HG03095 (cell line): Measurements from ENCODE around the gene FANCC.

Experiments
- ATAC-seq: cut with Tn5 transposase; IDR thresholded peaks from one replicate; pipeline ENCODE4 v1.9.1; 2021; ENCODE audit warnings: moderate library complexity; ENCODE audit not compliant: unreplicated experiment

The FANCC gene, protein sequence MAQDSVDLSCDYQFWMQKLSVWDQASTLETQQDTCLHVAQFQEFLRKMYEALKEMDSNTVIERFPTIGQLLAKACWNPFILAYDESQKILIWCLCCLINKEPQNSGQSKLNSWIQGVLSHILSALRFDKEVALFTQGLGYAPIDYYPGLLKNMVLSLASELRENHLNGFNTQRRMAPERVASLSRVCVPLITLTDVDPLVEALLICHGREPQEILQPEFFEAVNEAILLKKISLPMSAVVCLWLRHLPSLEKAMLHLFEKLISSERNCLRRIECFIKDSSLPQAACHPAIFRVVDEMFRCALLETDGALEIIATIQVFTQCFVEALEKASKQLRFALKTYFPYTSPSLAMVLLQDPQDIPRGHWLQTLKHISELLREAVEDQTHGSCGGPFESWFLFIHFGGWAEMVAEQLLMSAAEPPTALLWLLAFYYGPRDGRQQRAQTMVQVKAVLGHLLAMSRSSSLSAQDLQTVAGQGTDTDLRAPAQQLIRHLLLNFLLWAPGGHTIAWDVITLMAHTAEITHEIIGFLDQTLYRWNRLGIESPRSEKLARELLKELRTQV

DNA sequence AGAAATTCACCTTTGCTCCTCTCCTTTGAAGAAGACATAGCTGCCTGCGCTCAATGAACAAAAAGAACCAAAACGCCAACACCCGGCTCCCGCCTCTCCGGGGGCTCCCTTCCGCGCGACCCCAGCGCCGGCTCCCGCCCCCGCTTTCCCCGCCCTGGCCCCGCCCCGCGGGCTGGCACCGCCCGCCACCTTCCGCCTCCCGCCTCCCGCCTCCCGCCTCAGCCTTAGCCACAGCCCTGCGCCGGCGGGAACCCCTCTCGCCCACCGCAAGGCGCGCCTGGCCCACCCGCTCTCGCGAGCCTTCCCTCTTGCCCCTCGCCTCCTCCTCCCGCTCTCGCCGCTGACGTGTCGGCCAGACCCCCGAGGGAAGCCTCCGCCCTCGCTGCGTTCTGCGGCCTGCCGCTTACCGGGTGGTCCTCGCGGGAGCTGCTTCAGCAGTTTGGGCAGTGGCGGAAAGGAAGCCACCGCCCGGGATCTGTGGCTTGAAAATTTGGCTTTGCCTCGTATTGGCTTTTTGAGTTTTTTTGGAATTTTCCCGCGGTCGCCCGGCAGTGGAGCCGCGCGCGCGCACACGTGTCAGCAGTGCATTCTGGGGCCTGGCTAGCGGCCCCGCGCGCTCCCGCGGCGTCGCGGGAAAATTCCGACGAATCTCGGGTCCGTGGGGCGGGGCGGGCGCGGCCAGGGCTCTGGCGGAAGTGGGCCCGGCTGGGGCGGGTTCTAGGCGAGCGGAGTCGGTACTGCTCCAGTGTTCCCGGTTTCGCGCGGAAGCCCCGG, at the start of gene FANCC:
Gene FANCC (minus strand): TSS at position 591 of the 774 bp plus-strand sequence. CDS start 68,418 bp downstream, outside the sequence.
- ATAC-seq = peak; percentile 72

DNA sequence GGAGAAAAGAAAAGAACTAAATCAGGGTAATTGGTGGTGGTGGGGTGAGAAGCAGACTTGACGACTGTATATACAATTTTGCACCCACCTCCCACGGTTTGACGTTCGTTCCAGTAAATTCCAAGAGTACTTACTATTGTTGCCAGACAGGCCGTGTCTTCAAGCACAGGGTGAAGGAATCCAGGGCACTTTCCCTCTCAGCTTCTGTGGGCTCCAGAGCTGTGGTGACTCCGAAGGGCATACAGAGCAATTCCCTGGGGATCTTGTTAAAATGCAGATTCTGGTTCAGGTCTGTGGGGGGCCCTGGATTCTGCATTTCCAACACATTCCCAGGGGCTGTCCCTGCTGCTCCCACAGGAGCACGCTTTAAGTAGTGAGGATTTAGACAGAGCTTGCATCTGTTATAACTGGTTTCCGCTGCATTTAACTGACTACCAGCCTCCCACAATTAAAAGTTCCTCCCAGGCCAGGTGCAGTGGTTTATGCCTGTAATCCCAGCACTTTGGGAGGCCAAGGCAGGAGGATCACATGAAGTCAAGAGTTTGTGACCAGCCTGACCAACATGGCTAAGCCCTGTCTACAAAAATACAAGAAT, 49.3 kb upstream of the FANCC start:
- ATAC-seq = no peak

DNA sequence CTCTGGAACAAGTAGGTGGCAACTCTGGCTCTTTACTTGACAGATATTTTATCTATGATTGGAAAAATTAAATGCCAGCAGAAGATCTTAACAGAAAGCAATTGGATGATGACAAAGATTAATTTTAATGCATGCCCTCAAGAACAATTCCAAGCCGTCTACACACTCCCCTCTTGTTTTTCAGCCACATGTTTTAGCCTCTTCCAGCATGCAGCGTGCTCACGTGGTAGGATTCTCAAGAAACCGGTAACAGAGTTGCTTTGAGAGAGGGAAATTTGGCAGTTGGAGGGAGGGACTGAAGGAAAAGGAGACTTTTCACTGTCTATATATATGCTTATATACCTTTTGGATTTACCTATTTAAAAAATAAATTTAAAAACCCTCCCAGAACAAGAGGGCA, 48.3 kb upstream of the FANCC start:
- no peak for ATAC-seq

DNA sequence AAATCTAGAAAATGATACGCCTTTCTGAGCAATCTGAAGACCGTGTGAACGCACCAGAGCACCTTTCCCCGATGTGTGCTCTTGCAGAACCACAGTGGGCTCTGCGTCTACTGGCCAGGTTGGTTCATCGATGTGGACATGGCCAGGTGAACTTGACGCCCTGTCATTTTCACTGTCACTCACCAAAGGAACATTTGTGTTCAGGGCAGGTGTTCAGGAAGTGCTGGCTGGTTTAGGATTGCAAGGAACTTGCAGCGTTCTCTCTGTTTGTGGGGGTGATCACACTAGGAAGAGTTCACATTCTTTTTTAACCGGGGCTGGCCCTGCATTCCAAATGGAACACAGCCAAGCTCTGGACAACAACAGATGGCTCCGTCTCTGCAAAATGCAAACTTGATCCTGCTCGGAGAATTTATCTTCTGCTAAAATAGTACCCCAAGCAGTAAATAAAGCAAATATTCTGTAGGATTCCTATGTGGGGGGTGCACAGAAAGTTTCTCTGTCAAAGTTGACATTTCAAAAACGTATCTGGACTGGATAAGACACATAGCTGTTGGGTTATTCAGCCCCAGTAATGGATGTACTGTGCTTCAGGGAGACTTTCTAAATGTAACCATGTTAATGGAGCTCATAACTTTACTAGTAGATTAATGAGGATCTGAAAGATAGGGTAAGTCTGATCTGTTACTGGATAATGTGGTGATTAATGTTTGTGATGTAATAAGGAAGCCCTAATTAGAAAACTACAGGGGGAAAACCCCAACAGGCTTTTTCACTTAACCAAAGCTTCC, 45.7 kb upstream of the FANCC start:
- no peak for ATAC-seq

DNA sequence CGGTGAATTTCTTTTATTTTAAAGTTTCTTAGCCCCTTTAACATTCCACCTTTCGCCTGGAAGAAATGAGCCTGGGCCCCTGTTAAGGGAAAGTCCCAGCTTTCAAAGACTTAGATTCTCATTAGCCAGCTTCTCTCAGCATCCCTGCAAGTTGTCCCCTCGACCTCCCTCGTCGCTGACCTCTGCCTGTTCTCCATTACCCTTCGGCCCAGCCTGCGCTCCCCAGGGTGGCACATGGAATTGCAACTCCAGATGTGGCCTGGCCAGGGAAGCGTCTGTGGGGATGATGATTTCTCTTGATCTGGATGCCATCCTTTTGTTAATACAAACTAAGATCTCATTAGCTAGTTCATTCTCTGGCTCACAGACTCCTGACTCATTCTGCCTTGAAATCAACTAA, 43.4 kb upstream of the FANCC start:
- no peak for ATAC-seq

DNA sequence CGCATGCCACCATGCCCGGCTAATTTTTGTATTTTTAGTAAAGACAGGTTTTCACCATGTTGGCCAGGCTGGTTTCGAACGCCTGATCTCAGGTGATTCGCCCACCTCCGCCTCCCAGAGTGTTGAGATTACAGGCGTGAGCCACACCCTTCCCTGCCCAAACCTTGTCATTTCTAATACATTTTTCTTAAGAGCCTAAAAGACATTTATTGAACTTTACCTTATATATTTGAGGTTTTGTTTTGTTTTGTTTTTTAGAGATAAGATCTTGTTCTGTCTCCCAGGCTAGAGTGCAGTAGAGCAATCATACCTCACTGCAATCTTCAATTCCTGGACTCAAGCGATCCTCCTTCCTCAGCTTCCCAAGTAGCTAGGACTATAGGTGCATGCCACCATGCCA, 39.8 kb upstream of the FANCC start:
- no peak for ATAC-seq

DNA sequence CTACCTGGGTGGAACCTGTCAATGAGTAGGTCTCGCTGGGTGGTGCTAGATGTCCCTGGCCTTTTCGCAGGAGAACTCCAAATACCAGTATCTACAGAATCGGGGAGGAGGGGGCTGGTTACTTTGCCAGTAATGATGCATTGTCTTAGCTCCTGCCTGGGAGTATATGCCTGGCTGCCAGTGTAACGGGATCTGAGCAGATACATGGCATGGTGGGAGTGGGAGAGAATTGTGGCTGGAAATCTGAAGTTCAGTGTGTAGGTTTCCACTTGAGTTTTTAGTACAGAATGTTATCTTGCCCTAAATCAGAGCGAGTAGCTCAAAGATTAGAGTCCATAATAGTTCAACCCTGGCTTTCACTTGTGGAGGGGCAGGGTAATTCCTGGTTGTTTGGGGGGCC, 38.0 kb upstream of the FANCC start:
- no peak for ATAC-seq

DNA sequence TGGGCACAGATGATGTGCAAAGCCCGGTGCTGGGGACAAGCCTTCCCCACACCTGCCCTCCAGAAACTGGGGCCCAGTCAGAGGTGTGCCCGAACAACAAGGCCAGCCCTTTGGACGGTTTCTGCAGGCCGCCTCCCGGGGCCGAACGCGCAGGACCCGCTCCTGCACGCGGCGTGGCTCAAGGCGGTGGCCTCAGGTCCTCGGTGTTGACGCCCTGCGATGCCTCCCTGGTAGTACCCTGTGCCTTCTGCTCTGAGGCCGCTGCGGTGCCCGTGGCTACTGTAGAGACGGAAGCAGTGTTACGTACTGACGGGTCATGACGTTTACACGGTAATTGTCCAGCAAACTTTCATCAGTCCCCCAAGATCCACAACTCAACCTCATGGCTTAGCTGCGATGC, 33.5 kb upstream of the FANCC start:
- ATAC-seq = no peak

DNA sequence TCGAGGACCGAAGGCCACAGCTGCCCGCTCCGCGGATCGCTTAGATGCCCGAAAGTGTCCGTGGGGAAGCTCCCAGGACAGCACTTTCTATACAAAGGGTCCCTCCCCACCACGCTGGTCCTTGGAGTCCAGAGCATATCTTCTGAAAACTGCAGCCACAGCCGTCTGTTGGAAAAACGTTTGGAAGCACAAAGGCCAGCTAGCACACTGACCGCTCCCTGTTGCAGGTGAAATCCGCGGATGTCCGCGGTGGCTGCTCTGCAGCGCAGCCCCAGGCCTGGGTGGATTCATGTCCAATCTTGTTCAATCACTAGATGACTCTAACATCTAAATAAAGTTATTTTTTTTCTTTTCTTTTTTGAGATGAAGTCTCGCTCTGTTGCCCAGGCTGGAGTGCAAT, 32.8 kb upstream of the FANCC start:
- ATAC-seq = no peak

DNA sequence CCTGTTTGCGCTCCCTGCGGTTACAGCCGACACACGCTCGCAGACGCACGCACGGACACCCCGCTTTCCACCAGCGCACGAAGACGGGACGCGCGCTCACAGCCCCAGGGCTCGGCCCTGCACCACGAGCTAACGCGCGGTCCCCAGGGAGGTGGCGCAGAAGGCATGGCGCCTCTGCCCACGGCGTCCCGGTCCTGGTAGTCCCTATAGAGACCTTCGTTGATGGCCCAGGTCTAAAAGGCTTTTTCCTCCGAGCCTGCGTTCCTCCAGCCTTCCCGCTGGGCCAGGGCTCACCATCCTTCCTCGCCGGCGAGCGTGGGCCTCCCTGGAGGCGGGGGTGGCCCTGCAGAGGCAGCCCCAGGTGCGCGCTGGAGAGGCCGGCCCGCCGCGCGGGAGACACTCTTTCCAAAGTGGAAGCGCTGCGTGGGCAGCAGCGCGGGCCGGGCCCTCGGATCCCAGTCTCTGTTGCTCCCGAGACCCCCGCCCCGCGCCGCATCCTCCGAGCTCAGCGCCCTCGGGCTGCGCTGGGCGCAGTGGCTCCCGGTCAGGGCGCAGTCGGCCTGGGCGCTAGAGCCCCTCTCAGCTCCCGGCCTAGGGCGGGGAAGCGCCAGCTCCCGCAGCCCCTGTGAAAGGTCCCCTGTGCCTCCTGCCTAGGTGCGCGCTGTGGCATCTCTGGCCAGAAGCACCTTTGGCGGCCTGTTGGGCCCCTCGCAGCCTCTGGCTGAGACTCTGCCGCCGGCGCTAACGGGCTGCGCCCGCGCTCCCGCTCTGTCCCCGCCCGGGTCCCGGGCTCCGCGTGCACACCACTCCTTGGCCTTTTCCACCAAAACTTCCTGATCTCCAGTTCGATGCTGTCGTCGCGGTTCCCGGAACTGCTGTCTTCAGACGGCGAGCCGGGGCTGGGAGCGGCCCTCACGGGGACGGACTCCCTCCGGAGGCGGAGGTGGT, 31.9 kb upstream of the FANCC start:
- no peak for ATAC-seq

DNA sequence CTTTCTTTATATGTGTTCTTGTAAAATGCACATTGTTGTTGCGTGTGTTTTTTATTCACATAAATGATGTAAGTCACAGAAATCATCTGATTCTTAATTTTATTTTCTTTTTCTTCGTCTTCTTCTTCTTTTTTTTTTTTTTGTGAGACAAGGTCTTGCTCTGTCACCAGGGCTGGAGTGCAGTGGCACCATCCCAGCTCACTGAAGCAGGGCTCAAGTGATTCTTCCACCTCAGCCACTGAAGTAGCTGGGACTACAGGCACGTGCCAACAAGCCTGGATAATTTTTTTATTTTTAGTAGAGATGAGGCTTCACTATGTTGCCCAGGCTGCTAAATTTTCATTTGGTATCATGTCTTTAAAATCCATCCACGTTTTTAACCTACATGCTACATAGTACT, 28.5 kb upstream of the FANCC start:
- no peak for ATAC-seq

DNA sequence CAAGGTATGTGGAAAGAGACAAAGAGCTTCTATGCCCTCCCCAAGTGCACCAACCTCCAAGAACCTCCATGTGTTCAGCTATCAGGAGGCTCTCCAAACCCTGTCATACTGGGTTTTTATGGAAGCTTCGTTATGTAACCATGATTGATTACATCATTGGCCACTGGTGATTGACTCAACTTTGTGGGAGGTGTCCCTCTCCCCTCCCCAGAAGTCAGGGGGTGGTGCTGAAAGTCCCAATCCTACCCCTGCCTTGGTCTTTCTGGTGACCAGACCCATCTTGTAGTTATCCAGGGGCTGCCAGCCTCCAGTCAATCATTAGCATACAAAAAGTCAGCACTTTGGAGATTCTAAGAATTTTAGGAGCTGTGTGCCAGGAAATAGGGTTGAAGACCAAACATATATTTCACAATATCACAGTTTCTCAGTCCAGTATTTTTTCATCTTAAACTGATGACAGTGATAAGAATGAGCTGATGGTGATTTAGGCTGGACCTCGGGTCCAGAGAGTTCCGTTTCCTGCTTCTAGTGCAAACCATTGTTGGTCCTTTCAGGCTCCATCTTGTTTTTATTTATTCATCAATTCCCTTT, 27.3 kb upstream of the FANCC start:
- ATAC-seq = no peak

DNA sequence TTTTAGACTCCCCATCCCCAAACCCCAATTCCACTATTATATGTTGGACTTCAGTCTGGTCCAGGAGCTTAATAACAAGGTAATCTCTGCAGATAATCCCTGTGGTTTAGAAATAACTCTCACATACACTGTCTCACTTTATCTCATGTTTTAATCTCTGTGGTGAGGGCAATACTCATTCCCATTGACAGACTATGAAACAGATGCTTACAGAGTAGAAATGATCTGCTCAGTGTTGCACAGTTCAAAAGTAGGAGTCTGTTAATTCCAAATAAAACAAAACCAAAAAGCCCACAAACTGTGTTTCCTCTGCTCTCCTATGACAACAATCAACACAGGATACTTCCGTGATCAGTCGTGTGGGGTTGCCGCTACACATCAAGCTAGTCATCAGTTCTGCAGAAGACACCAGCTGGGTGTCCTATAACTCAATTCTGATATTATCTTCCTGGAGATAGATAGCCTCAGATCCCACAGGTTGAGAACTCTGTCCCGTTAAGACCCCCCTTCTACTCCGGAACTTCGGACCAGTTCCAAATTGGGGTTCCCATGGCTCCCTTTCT, 26.3 kb upstream of the FANCC start:
- ATAC-seq = no peak

DNA sequence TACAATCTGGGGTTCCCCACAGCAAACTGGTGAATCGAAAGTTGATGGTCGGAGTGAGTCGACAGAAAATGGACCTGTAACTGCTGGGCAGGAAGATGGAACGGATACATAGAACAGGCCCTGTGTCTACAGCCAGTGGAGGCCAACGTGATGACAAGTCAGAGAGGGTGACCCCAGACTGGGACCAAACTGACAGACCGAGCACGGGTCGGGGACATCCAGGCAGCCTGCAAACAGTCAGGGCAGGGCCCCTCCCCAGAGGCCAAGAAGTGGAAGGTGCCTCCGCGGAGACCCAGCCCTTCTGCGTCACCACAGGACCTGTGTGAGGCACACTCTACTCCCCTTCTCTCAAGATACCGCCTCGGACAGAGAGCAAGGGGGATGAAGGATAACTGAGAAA, 25.1 kb upstream of the FANCC start:
- ATAC-seq = no peak

DNA sequence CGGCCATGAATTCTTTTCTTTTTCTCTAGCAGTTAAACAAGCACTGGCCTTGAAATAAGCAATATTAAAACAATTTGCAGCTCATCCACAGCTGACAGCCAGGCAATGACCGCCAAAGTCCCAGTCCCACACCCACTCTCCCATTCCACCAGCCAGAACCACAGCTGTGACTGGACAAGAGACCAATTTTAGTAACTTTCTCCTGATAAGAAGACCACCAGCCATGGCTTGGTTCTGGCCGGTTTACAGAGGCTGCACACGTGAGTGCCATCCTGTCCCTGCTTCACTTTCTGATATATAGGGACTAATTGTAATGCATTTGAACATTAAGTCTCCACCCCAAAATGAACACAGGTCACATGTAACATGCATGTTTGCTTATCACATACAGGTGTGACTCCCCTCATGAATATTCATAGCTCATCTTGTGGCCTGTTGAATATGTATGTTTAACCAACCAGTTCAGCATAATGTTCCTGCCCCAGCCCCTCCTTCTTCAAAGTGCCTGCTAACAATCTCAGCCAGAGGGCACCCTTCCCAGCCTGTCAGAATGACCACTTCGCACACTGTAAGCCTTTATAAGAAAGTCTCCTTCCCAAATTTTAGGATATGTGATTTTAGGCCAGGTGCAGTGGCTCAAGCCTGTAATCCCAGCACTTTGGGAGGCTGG, 23.9 kb upstream of the FANCC start:
- ATAC-seq = no peak

DNA sequence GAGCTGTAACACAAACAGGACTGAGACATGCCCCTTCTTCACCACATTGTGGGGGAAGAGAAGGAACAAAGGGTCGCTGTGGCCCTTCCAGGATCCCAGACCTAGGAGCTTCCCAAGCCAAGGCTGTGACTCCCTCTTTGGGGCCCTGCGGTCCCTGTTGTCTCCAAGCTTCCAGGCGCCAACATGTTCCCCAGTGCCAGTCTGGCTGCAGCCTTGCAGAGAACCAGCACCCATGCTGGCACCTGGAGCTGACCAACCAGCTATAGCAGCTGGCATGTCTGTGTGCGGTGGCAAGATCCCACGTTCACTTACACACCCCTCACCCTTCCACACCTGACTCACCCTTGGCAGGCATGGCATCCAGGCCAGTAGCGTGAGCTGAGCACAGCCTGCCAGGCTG, 20.7 kb upstream of the FANCC start:
- no peak for ATAC-seq

DNA sequence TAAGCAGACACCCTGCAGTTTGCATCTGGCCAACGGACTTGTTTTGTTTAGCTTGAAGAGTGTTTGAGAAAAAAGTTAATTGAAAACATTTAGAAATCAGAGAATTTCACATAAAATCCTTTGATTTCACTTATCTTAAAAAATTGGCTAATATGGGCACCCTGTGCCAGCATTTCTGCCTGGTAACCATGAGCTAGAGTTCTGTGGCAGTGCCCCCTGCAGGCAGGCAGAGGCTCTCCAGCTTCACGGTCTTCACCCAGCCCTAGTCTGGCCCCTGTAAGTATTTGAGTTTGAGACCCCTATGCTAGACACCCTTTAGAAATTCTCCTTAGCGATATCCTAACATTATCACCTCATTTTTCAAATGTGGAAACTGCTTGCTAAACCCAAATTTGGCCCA, 18.8 kb upstream of the FANCC start:
- no peak for ATAC-seq

DNA sequence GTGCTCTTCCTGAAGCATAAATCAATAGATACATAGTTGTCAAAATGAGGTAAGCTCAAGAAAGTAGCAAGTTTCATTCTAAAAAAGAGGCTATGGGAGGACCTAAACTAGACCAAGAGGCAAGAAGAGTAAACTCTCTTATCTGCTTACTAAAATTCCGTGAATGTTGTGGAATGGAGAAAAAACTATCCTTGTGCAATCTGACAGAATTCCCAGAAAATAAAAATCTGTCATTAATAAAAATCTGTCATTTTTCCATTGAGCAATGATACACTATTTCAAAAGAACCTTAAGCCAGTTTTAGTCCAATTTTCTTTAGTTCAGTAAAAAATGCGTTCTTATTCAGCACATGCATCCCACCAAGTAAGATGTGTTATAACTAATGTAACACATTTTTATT, 15.9 kb upstream of the FANCC start:
- ATAC-seq = no peak

DNA sequence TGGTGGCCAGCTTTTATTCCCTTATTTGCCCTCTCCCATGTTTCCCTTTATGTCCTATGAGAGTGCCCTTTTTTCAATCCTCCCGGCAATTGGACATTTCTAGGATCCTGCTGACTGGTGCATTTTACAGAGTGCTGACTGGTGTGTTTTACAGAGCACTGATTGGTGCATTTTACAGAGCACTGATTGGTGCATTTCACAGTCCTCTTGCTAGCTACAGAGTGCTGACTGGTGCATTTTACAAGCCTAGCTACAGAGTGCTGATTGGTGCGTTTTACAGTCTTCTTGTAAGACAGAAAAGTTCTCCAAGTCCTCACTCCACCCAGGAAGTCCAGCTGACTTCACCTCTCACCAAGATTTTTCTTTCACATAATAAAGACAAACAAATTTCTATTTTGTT, 15.4 kb upstream of the FANCC start:
- ATAC-seq = no peak
